ENCODE data around the gene RPLP1.

GRCh38 chr15:69479971-69480370 lies 27.4 kb downstream of the RPLP1 start:
- no peak for TF ChIP-seq TCF12 (IDR thresholded peaks at IDR 0.05; ENCODE audit: low read depth)
- no peak for TF ChIP-seq TAF1 (IDR thresholded peaks at IDR 0.05; ENCODE audit: low read depth)
- TF ChIP-seq REST (IDR thresholded peaks at IDR 0.05; ENCODE audit: low read depth) = no peak
- TF ChIP-seq CREB1 (IDR thresholded peaks at IDR 0.05; ENCODE audit: low read depth) = no peak
- TF ChIP-seq RAD21 (IDR thresholded peaks at IDR 0.05; ENCODE audit: low read depth) = no peak
- TF ChIP-seq EP300 (IDR thresholded peaks at IDR 0.05; ENCODE audit: borderline replicate concordance) = no peak
- no peak for TF ChIP-seq MAX (IDR thresholded peaks at IDR 0.05)
- no peak for TF ChIP-seq NFIC (IDR thresholded peaks at IDR 0.05)
- no peak for TF ChIP-seq FOXM1 (IDR thresholded peaks at IDR 0.05; ENCODE audit: borderline replicate concordance, low read depth)
- no peak for TF ChIP-seq CEBPB (IDR thresholded peaks at IDR 0.05)
